Fibroblast of gingiva (primary cell): Measurements from ENCODE around the gene RASGRP2.
A peak's percentile ranks its signal among the peaks of the same experiment; 100 is the strongest.

Source experiments
- DNase-seq: peaks from one replicate; pipeline ENCODE4 v3.0.0-alpha.2; 2011; ENCODE audit warnings: low read depth

The RASGRP2 gene

DNA sequence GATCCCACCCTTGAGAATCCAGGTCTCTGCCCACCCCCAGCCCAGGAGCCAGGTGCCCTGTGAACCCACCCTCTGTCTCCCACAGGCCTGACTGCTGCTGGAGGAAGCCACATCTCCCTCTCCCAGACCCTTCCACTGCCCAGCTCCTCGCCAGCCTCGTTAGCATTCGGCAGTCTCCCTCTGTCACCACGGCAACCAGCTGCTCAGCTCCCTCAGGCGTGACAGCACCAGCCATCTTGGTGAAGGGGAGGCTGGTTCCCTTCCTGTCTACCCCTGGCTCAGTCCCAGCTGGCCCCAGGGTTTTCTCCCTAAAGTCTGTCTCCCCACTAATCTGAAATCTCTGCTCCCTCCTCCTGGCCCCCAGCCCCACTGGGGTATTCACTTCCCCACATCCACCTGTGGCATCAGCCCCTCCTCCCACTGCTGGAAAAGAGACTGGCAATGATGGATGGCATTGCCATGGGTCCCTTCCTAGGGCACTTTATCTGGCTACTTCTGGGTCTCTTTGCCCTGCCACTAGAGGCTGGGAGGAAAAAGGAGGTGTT is 49.0 kb downstream of the RASGRP2 start:
- DNase-seq, result no peak

DNA sequence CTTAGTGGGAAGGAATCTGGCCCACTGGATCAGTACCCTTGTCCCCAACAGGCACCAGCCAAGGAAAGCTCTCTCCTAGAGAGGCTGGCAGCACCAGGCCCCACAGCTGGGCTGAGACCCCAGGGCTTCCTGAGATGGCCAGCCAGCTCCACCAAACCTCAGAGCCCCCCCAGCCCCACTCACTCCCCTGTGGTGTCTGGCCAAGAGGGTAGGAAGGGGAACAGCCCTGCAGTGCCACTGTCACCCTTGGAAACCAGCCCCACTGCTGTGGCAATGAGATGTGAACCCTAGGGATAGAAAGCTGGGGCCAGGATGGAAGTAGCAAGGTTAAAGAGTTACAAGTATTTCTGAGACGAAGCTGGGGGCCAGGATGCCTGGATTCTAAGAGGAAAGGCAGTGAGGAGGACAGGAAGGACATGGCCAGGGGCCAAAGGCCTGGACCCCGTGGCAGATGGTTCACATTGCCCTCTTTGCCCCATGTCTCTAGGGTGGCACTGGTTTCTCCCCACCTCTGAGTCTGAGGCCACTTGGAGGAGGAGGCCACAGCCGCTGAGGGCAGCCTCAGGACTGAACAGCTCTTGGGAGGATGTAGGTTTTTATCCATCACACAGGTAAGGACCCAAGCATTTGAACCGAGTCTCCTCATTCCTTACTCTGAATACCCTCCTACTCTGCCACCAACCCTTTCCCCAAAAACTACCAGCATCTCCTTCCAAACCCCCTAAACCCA is 49.8 kb downstream of the RASGRP2 start:
- DNase-seq, result no peak

- DNase-seq, result no peak
These were observed 51.1 kb downstream of the RASGRP2 start for GRCh38 chr11:64692764-64693331.

DNA sequence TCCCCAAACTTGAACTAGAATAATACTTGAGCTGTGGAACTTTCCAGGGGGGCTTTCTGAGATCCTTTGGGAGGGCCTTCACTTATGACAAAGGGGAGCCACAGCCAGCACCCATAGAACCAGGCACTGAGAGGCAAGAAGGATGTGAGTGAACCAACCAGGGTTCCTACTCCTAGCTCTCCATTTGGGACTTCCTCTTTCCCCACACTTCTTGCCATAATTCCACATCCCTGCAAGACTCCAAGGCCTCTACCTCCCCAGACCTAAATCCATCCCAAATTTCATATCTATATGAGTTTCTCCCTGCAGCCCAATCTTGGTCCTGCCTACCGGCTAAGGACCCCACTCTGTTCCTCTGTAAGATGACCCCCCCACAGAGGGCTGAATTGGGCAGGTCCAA is 52.4 kb downstream of the RASGRP2 start:
- DNase-seq, result no peak

DNA sequence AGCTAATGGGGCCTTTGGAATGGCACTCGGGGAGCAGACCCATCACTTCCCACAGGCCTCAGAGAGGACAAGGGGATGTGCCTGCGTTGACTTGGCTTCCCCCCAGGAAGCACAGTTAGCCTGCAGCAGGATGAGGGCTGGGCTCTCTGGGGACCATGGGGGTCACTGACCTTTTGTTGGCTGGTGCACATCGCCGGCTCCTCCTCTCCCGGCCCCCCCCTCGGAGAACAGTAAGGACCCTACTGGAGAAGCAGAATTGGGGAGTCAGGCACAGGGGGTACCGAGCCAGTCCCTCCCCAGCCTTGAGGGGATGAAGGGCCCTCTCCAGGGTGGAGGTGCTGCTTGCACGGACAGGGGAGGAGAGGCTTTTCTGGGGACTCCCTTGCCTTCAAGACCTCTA is 53.7 kb downstream of the RASGRP2 start:
- no peak for DNase-seq

DNA sequence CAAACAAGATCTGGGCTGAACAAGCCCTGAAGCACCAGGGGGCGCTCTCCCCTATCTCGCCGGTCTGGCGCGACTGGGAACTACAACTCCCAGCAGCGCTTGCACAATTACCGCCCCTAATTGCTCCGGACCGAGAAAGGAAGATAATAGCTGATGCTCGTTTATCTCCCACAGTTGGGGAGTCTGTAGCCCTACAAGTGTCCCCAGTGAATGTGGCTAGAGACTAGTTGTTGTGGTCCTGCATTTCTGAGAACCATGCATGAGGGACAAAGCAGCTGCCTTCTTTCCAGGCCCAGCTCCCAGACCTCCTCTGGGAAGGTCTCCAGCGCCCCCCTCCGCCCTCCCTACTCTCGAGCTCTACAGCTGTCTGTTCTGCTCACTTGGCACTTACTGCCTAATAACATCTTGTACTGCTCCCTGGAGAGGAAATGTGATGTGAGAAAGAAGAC is 55.4 kb downstream of the RASGRP2 start:
- peak; percentile 74 for DNase-seq

- no peak for DNase-seq
These were observed 56.1 kb downstream of the RASGRP2 start for GRCh38 chr11:64687643-64688533.

DNA sequence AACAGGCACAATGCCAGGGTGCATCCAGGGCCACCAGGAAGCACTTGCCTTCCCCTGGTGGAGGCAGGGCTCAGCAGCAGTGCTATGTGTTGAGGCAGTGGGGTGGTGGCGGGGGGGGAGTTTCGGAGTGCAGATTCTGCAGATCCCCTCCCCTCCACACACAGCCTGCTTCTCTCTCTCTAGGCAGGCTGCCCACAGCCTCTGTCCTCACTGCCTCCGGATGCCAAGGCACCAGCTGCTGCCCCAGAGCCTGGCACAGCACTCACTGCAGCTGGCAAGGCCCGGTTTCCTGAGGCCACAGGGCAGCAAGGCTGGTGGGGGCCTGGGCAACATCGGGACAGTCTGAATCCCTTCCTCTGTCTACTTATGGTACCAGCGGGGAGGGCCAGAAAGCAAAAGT is 56.7 kb downstream of the RASGRP2 start:
- DNase-seq, result peak; percentile 14

DNA sequence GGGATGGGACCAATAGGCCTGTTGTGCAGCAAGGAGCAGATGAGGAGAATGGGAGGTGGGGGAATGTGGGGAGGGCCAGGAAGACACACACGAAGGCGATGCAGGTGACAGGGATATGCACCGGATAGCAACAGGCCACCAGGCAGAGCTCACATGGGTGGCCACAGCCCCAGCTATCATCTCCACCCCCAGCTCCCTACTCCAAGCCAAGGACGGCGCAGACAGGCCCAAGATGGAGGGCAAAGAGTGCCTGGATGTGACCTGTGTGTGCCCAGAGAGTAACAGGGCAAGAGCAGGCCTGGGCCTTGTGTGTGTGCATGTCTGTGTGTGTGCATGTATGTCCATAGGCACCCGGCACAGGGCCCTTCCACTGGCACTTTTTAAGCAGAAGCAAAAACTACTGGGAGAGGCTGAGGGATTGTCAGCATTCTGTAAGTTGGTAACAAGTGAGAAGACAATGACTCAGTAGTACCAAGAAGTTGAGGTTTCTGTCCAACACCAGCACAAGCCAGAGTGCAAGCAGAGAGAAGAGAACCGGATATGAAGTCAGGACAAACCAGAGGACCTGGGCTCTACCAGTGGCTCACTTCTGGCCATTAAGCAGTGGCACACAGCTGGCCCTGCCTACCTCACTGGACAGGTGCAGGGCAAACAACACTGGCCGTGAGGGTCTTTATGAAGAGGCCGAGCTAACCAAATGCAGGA is 57.3 kb downstream of the RASGRP2 start:
- no peak for DNase-seq

GRCh38 chr11:64685536-64685935 is 58.4 kb downstream of the RASGRP2 start:
- DNase-seq, result no peak

DNA sequence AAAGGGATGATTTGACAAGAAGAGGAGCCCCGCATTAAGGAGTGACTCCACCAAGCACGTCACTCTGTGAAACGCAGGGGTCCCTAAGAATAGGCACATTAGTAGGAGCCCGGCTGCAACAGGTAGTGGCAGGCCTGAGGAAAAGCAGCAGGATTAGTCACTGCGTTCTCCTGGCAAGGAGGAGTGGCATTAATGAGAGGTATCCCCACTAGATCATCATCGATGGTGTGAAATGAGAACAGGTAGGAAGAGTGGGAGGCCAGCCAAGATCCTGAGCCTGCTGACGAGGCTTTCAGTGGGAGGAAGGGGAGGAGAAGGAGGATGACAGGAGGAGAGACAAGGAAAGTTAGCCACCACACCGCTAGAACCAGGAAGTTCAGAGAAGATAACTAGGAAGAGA is 59.6 kb downstream of the RASGRP2 start:
- no peak for DNase-seq

GRCh38 chr11:64681171-64681570 is 62.8 kb downstream of the RASGRP2 start:
- DNase-seq, result no peak

DNA sequence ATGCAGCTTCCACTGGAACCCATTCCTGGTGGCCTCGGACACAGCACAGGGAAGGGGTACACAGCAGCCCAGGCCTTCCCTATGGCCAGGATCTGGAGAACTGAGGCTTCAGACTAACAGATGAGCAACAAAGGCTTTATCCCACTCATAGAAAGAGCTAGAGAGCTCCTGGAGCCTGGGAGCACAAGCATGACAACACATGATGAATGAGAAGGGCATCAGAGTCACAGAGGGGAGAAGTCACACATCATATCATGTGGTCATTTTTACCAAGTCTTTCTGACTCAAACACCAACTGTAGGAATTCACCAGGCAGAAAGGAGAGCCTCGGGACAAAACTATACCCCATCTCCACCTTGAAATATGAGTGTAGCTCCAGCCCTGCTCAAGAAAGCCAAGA is 64.1 kb downstream of the RASGRP2 start:
- DNase-seq, result no peak

DNA sequence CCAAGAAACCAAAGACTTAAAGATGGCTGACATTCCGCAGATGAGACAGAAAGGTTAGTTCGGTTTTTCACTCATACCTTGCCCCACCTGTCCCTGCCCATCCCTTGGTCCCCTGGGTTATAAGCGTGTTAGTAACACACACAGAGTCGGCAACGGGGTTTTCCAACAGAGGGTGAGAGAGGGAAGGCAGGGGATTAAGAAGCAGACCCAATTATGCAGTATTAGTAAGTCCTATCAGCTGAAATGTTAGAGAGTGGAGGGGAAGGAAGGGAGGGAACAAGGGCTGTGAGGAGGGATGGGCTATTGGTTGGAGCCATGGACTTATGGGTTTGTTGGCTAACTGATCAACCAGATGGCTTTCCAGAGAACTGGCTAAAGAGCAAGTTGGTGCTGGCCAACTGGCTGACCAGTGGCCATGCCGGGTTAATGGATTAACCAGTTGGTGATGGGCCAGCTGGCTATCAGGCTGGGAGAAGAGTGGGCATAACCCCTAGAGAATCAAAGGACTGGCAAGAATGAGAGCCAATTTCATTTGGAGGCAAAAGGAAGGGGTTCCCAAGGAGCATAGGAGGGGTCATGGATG is 66.4 kb downstream of the RASGRP2 start:
- no peak for DNase-seq
